ENCODE results near the gene TARS2.

The TARS2 gene

GRCh38 chr1:150545486-150546032 lies 58.3 kb downstream of the TARS2 start:
- FAIRE-seq = no peak

DNA sequence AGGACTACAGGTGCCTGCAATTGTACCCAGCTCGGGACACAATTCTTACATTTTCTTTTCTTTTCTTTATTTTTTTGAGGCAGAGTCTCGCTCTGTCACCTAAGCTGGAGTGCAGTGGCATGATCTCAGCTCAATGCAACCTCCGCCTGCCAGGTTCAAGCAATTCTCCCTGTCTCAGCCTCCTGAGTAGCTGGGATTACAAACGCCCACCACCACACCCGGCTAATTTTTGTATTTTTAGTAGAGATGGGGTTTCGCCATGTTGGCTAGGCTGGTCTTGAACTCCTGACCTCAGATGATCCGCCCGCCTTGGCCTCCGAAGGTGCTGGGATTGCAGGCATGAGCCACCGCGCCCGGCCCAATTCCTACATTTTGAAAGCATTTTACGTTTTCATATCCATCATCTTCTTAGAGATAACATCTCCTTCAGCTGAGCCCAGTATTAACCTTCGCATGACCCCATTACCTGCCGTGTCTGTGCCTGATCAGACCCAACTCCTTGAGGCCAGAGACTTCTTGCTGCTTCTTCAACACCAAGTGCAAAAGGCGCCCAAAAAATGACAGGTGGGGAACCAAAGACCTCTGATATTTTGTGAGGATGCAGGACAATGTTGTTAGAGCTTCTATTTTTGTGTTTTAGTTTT lies 59.2 kb downstream of the TARS2 start:
- FAIRE-seq = no peak

More at GRCh38 chr1:150545486-150546032, 58.3 kb downstream of the TARS2 start:
- no peak for DNase-seq (ENCODE audit: insufficient read length)
- TF ChIP-seq TAF1 (IDR thresholded peaks at IDR 0.05; ENCODE audit: borderline replicate concordance, low read depth, low read length) = no peak
- no peak for TF ChIP-seq POLR2A (IDR thresholded peaks at IDR 0.05; ENCODE audit: low read depth, low read length)
- TF ChIP-seq POLR2AphosphoS5 (IDR thresholded peaks at IDR 0.05; ENCODE audit: low read depth, low read length) = no peak

GRCh38 chr1:150548324-150548631 lies 61.1 kb downstream of the TARS2 start:
- DNase-seq (ENCODE audit: insufficient read length) = no peak
- FAIRE-seq = no peak
- TF ChIP-seq POLR2A (IDR thresholded peaks at IDR 0.05; ENCODE audit: low read depth, low read length) (no peak), TAF1 (IDR thresholded peaks at IDR 0.05; ENCODE audit: borderline replicate concordance, low read depth, low read length) (no peak), POLR2AphosphoS5 (IDR thresholded peaks at IDR 0.05; ENCODE audit: low read depth, low read length) (no peak)

More for the DNA sequence above, 59.2 kb downstream of the TARS2 start:
- TF ChIP-seq POLR2A (IDR thresholded peaks at IDR 0.05; ENCODE audit: low read depth, low read length) = no peak
- no peak for TF ChIP-seq TAF1 (IDR thresholded peaks at IDR 0.05; ENCODE audit: borderline replicate concordance, low read depth, low read length)
- no peak for TF ChIP-seq POLR2AphosphoS5 (IDR thresholded peaks at IDR 0.05; ENCODE audit: low read depth, low read length)
- DNase-seq (ENCODE audit: insufficient read length) = no peak

- FAIRE-seq (no peak), DNase-seq (ENCODE audit: insufficient read length) (peak; percentile 75)
- TF ChIP-seq POLR2A (IDR thresholded peaks at IDR 0.05; ENCODE audit: low read depth, low read length) = no peak
- TF ChIP-seq TAF1 (IDR thresholded peaks at IDR 0.05; ENCODE audit: borderline replicate concordance, low read depth, low read length) = no peak
- no peak for TF ChIP-seq POLR2AphosphoS5 (IDR thresholded peaks at IDR 0.05; ENCODE audit: low read depth, low read length)
Observed at GRCh38 chr1:150548632-150549495, 61.6 kb downstream of the TARS2 start, which contains the start of gene ADAMTSL4. TSS of gene ADAMTSL4 (plus strand) at chr1:150549408. CDS start at chr1:150552289, 2,881 bp downstream.

DNA sequence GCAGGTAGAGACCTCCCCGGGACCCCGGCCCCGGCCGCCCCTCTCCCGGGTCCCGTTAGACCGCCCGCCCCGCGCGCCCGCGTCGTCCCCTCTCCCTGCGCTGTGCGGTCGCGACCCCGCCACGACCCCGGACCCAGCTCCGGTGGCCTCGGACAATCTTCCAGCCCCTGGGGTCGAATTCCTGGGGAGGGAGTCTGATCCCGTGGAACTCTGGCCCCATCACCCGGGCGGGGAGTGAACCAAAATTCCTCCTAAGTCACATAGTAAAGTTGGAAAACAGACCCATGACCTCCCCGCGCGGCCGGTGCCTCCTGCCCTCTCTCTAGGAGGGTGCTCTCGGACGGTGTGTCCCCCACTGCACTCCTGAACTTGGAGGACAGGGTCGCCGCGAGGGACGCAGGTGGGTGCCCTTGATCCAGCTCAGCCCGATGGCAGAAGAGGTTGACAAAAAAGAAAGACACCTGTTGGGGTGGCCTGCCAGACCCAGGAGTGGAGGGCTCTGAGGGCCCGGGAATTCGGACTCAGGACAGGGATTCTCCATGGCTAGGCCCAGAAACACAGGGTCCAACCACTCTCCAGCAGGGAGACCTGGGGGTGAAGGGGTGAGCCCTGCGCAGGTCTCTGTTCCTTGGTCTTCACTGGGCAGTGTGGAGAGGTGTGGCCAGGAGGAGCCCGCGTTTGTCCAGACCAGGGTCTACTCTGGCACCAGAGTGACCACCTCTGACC lies 62.4 kb downstream of the TARS2 start:
- DNase-seq (ENCODE audit: insufficient read length) = no peak
- FAIRE-seq = no peak
- TF ChIP-seq POLR2A (IDR thresholded peaks at IDR 0.05; ENCODE audit: low read depth, low read length) = no peak
- TF ChIP-seq POLR2AphosphoS5 (IDR thresholded peaks at IDR 0.05; ENCODE audit: low read depth, low read length) = no peak
- no peak for TF ChIP-seq TAF1 (IDR thresholded peaks at IDR 0.05; ENCODE audit: borderline replicate concordance, low read depth, low read length)

- TF ChIP-seq TAF1 (IDR thresholded peaks at IDR 0.05; ENCODE audit: borderline replicate concordance, low read depth, low read length) (no peak), POLR2AphosphoS5 (IDR thresholded peaks at IDR 0.05; ENCODE audit: low read depth, low read length) (no peak), POLR2A (IDR thresholded peaks at IDR 0.05; ENCODE audit: low read depth, low read length) (no peak)
- FAIRE-seq = no peak
- no peak for DNase-seq (ENCODE audit: insufficient read length)
Observed at GRCh38 chr1:150550222-150551050, 63.2 kb downstream of the TARS2 start.

DNA sequence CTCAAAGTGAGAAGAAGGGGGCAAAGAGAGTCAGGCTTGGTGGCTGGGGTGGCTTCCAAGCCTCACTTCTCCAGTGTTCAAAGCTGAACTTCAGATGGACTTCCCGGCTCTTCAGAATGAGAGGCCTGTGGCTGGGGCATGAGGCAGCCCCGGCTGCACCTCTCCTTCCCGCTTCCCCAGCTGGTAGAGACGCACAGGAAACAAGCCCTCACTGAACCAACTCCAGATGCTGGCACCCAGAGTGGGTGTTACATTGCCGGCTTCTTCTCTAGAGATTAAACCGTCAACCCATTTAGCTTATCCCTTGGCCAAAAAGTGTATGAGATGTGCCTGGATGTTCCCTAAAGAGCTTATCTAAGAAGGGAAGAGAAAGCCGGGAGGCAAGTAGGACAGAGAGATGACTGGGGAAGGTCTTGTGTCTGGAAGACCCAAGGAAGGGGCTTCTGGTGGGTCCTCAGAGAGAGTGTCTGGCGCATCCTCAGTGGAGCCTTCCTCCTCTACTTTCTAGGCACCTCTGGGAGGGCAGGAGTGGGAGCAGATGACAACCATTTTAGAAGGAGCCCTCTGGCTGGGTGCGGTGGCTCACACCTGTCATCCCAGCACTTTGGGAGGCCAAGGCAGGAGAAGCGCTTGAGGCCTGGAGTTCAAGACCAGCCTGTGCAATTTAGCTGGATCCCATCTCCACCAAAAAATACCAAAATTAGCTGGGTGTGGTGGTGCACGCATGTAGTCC lies 64.0 kb downstream of the TARS2 start:
- DNase-seq (ENCODE audit: insufficient read length) = no peak
- TF ChIP-seq TAF1 (IDR thresholded peaks at IDR 0.05; ENCODE audit: borderline replicate concordance, low read depth, low read length) (no peak), POLR2A (IDR thresholded peaks at IDR 0.05; ENCODE audit: low read depth, low read length) (no peak), POLR2AphosphoS5 (IDR thresholded peaks at IDR 0.05; ENCODE audit: low read depth, low read length) (no peak)
- FAIRE-seq = no peak

DNA sequence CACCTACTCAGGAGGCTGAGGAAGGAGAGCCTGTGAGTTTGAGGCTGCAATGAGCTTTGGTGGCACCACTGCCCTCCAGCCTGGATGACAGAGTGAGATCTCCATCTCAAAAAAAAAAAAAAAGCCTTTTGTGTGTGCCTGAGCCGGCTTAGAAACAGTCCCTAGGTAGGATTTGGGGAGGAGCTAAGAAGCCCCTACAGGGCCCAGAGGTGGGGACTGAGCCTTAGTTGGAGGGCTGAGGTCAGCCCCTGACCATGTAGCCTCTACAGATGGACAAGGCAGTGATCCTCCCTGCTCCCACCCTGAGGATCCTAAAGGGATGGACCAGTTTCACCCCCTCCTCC lies 64.5 kb downstream of the TARS2 start:
- TF ChIP-seq POLR2A (IDR thresholded peaks at IDR 0.05; ENCODE audit: low read depth, low read length) = no peak
- TF ChIP-seq POLR2AphosphoS5 (IDR thresholded peaks at IDR 0.05; ENCODE audit: low read depth, low read length) = no peak
- TF ChIP-seq TAF1 (IDR thresholded peaks at IDR 0.05; ENCODE audit: borderline replicate concordance, low read depth, low read length) = no peak
- DNase-seq (ENCODE audit: insufficient read length) (no peak), FAIRE-seq (no peak)

GRCh38 chr1:150552128-150552910 lies 65.1 kb downstream of the TARS2 start:
- no peak for TF ChIP-seq POLR2AphosphoS5 (IDR thresholded peaks at IDR 0.05; ENCODE audit: low read depth, low read length)
- TF ChIP-seq TAF1 (IDR thresholded peaks at IDR 0.05; ENCODE audit: borderline replicate concordance, low read depth, low read length) = no peak
- no peak for TF ChIP-seq POLR2A (IDR thresholded peaks at IDR 0.05; ENCODE audit: low read depth, low read length)
- DNase-seq (ENCODE audit: insufficient read length) (no peak), FAIRE-seq (no peak)
